OCI-LY7 (cell line): Measurements from ENCODE around the gene ZNFX1. TPM values are rescaled to one million over a fixed set of nuclear protein-coding genes. Genes with fewer than 3 reads are reported as not detected.

Experiments used
- BruUV-seq: library from RNA; stranded (reverse); fragments of 400-500 nt; replicated peaks from 2 replicates; lab custom pipeline; 2021; lab: Mats Ljungman, UMichigan
- CTCF ChIA-PET: fragments of 300-600 bp; sonication (Branson Sonifier 250); formaldehyde crosslinking; loops from one replicate; lab custom pipeline; 2022; ENCODE audit warnings: antibody characterized with exemption; ENCODE audit not compliant: unreplicated experiment; lab: Charles Lee
- POLR2A ChIA-PET: fragments of 300-600 bp; sonication (Branson Sonifier 250); formaldehyde crosslinking; loops from one replicate; lab custom pipeline; 2022; ENCODE audit warnings: antibody characterized with exemption; lab: Charles Lee
- DNase-seq: peaks from one replicate; pipeline ENCODE4 v3.0.0-alpha.2; 2015; ENCODE audit warnings: low spot score
- H2AFZ ChIP-seq: fragments of 200-600 bp; sonication (generic), shearing (Covaris generic); 2 replicates; pipeline ENCODE4 v1.6.1; 2014; ENCODE audit warnings: mild to moderate bottlenecking, antibody characterized with exemption, low read length, moderate library complexity
- H3K27ac ChIP-seq: fragments of 200-600 bp; sonication (generic); 2 replicates; pipeline ENCODE4 v1.5.1; 2014; ENCODE audit warnings: mixed run types, low read depth, mild to moderate bottlenecking, moderate library complexity, low read length, inconsistent platforms; ENCODE audit not compliant: poor library complexity, severe bottlenecking
- H3K36me3 ChIP-seq: fragments of 200-600 bp; sonication (generic); 2 replicates; pipeline ENCODE4 v1.6.1; 2014; ENCODE audit warnings: mild to moderate bottlenecking, antibody characterized with exemption, low read length, moderate library complexity, mixed read lengths; ENCODE audit not compliant: insufficient read depth
- H3K4me1 ChIP-seq: fragments of 200-600 bp; sonication (generic); 2 replicates; pipeline ENCODE4 v1.5.1; 2014; ENCODE audit warnings: mild to moderate bottlenecking, low read length; ENCODE audit not compliant: insufficient read depth, poor library complexity, severe bottlenecking
- H3K4me2 ChIP-seq: fragments of 200-600 bp; sonication (generic); 2 replicates; pipeline ENCODE4 v1.6.1; 2014; ENCODE audit warnings: mild to moderate bottlenecking, low read length
- H3K4me3 ChIP-seq: fragments of 200-600 bp; sonication (generic); 2 replicates; pipeline ENCODE4 v1.5.1; 2014; ENCODE audit warnings: mild to moderate bottlenecking, low read depth, low read length; ENCODE audit not compliant: poor library complexity, severe bottlenecking
- H3K79me2 ChIP-seq: fragments of 200-600 bp; sonication (generic); 2 replicates; pipeline ENCODE4 v1.6.1; 2016; ENCODE audit warnings: low read depth, mild to moderate bottlenecking, low read length, moderate library complexity, mixed read lengths; ENCODE audit not compliant: insufficient read depth
- H3K9me2 ChIP-seq: fragments of 200-600 bp; sonication (generic); 2 replicates; pipeline ENCODE4 v1.6.1; 2016; ENCODE audit warnings: mild to moderate bottlenecking, low read length, mixed read lengths; ENCODE audit not compliant: insufficient read depth
- H3K9me3 ChIP-seq: fragments of 200-600 bp; sonication (generic); 2 replicates; pipeline ENCODE4 v1.6.1; 2014; ENCODE audit warnings: mild to moderate bottlenecking, mixed run types, low read length, mixed read lengths
- H4K20me1 ChIP-seq: fragments of 200-600 bp; sonication (generic); 2 replicates; pipeline ENCODE4 v1.6.1; 2014; ENCODE audit warnings: mild to moderate bottlenecking, antibody characterized with exemption, low read length, moderate library complexity, mixed read lengths; ENCODE audit not compliant: insufficient read depth
- CTCF ChIP-seq: fragments of 200-600 bp; sonication (generic); conservative IDR thresholded peaks from 2 replicates; pipeline ENCODE4 v1.5.1; 2014; ENCODE audit warnings: mild to moderate bottlenecking, antibody characterized with exemption, low read length, moderate library complexity, mixed read lengths
- EZH2phosphoT487 ChIP-seq: fragments of 200-600 bp; sonication (generic); IDR thresholded peaks from 2 replicates; pipeline ENCODE4 v1.6.1; 2018; ENCODE audit warnings: low read depth, borderline replicate concordance, mild to moderate bottlenecking, mixed run types, antibody characterized with exemption, low read length, moderate library complexity, mixed read lengths
- intact Hi-C: fragments of 100-400 bp; cut with micrococcal nuclease; formaldehyde crosslinking; loops from one replicate; pipeline ENCODE4 v1.10.0; 2022; ENCODE audit not compliant: unreplicated experiment
- total RNA-seq, 2 experiments: library from RNA; depleted of rRNA in 1 of 2; stranded (reverse); fragments of >200 nt in 1 of 2; shearing (Covaris generic) in 1 of 2; gene quantifications; 2 replicates each; pipeline ENCODE4 v1.2.3, GENCODE V29; 2014 to 2022

The ZNFX1 gene
- total RNA-seq, 2 experiments from 2014 or later = 15.1 to 17.6 TPM

GRCh38 chr20:49268600-49269365, 9.1 kb downstream of the ZNFX1 start:
- POLR2A ChIA-PET = interaction anchor here (0.6 kb wide), 1 partner anchor 200 kb away, joined by 3 read pairs; no protein-coding TSS in a partner anchor

GRCh38 chr20:49267327-49267726, 10.5 kb downstream of the ZNFX1 start:
- no peaks in the 10 kb centered on the region for H3K9me2 ChIP-seq
- TF ChIP-seq CTCF (no peak), EZH2phosphoT487 (no peak)
- peaks cover 98% of the 10 kb centered on the region for H3K36me3 ChIP-seq
- no peak for DNase-seq
- H4K20me1 ChIP-seq = 0 out of 2 replicates have a peak, but pooled peaks cover 8% of the 10 kb centered on the region
- H3K9me3 ChIP-seq = peaks cover 9% of the 10 kb centered on the region; the same call in 1 of the 2 replicates
- intact Hi-C loops = no loop called here
- CTCF ChIA-PET = interaction anchor here (0.8 to 0.9 kb wide), 2 partner anchors 9 to 30 kb away, joined by 3 to 6 read pairs; no protein-coding TSS in a partner anchor
- no peak overlapping the region for H3K27ac ChIP-seq
- no peak overlapping the region for H3K4me3 ChIP-seq
- no peak overlapping the region for H2AFZ ChIP-seq
- POLR2A ChIA-PET = interaction anchor here (0.9 to 1.9 kb wide), 5 partner anchors 9 to 50 kb away, joined by 3 to 9 read pairs (median 5); no protein-coding TSS in a partner anchor
- peaks cover 37% of the 10 kb centered on the region for H3K4me1 ChIP-seq
- peaks cover 69% of the 10 kb centered on the region for H3K79me2 ChIP-seq
- H3K4me2 ChIP-seq = peak overlapping the region; percentile 31; the same call in 1 of the 2 replicates
- no TSS peak for BruUV-seq

More at GRCh38 chr20:49268600-49269365, 9.1 kb downstream of the ZNFX1 start:
- Histone ChIP-seq H3K4me1 (peaks cover 37% of the 10 kb centered on the region), H3K9me3 (peaks cover 9% of the 10 kb centered on the region; the same call in 1 of the 2 replicates), H3K79me2 (peaks cover 77% of the 10 kb centered on the region), H3K9me2 (no peaks in the 10 kb centered on the region), H2AFZ (no peak overlapping the region), H3K36me3 (peaks cover 97% of the 10 kb centered on the region), H3K4me2 (peak overlapping the region; percentile 30; the same call in 1 of the 2 replicates), H3K4me3 (peak overlapping the region; percentile 32), H3K27ac (no peak overlapping the region), H4K20me1 (0 out of 2 replicates have a peak, but pooled peaks cover 8% of the 10 kb centered on the region)
- no peak for DNase-seq
- CTCF ChIA-PET = no interaction called here
- intact Hi-C loops = no loop called here
- no TSS peak for BruUV-seq
- TF ChIP-seq EZH2phosphoT487 (no peak), CTCF (no peak)
